Smooth muscle cell (in vitro differentiated cells): Measurements from ENCODE around the gene GAA. TPM values are rescaled to one million over a fixed set of nuclear protein-coding genes. Genes with fewer than 3 reads are reported as not detected.

Source experiments
- DNase-seq: peaks from one replicate; lab custom pipeline; 2025; ENCODE audit not compliant: unreplicated experiment; lab: John Stamatoyannopoulos, UW
- H2AFZ ChIP-seq: fragments of 200-600 bp; sonication (generic); 2 replicates; pipeline ENCODE4 v1.6.0; 2016; ENCODE audit warnings: antibody characterized with exemption, low read depth, mild to moderate bottlenecking
- H3F3A ChIP-seq: fragments of 200-600 bp; sonication (generic); 2 replicates; pipeline ENCODE4 v1.6.0; 2017; ENCODE audit warnings: antibody characterized with exemption, low read depth
- H3K27ac ChIP-seq: fragments of 200-600 bp; sonication (generic); 2 replicates; pipeline ENCODE4 v1.5.1; 2016; ENCODE audit warnings: low read depth, mild to moderate bottlenecking
- H3K27me3 ChIP-seq: fragments of 200-600 bp; sonication (generic); 2 replicates; pipeline ENCODE4 v1.6.1; 2016; ENCODE audit warnings: low read depth, mild to moderate bottlenecking
- H3K36me3 ChIP-seq: fragments of 200-600 bp; sonication (generic); 2 replicates; pipeline ENCODE4 v1.5.1; 2016; ENCODE audit warnings: low read depth
- H3K4me1 ChIP-seq: fragments of 200-600 bp; sonication (generic); 2 replicates; pipeline ENCODE4 v1.5.1; 2016; ENCODE audit warnings: low read depth
- H3K4me2 ChIP-seq: fragments of 200-600 bp; sonication (generic); 2 replicates; pipeline ENCODE4 v1.6.0; 2016; ENCODE audit warnings: mild to moderate bottlenecking
- H3K4me3 ChIP-seq: fragments of 200-600 bp; sonication (generic); 2 replicates; pipeline ENCODE4 v1.5.1; 2016; ENCODE audit warnings: mild to moderate bottlenecking
- H3K79me2 ChIP-seq: fragments of 200-600 bp; sonication (generic); 2 replicates; pipeline ENCODE4 v1.6.0; 2016; ENCODE audit warnings: low read depth, mild to moderate bottlenecking
- H3K9ac ChIP-seq: fragments of 200-600 bp; sonication (generic); 2 replicates; pipeline ENCODE4 v1.6.0; 2016; ENCODE audit warnings: low read depth
- H3K9me3 ChIP-seq: fragments of 200-600 bp; sonication (generic); replicated peaks from 2 replicates; pipeline ENCODE4 v1.5.1; 2016; ENCODE audit warnings: low read depth
- H4K20me1 ChIP-seq: fragments of 200-600 bp; sonication (generic); 2 replicates; pipeline ENCODE4 v1.6.0; 2016; ENCODE audit warnings: low read depth
- WGBS: methylation state at CpG from one replicate; pipeline ENCODE4 v1.1.7; 2016; ENCODE audit warnings: low lambda C conversion rate; 5-methylcytosine and 5-hydroxymethylcytosine counted together
- polyA plus RNA-seq: library from polyadenylated mRNA; unstranded; fragments of >200 nt; fragmentation: Nextera tagmentation; extraction: Ambion mirVana; gene quantifications from 2 replicates; pipeline ENCODE4 v1.2.1, GENCODE V29; 2016
- total RNA-seq: library from RNA; depleted of rRNA; stranded (reverse); fragments of >200 nt; gene quantifications from 2 replicates; pipeline ENCODE4 v1.2.3, GENCODE V29; 2014
- TF ChIP-seq, protein P1 (sequence below): fragments of 200-600 bp; sonication (generic); IDR thresholded peaks from 2 replicates; pipeline ENCODE4 v1.5.1; 2017; ENCODE audit warnings: borderline replicate concordance, mild to moderate bottlenecking, antibody characterized with exemption; ENCODE audit not compliant: insufficient read depth, poor library complexity, severe bottlenecking

GAA gene
- total and polyA plus RNA-seq, 2 experiments from 2014 or later: 36.6 to 53.6 TPM

DNA sequence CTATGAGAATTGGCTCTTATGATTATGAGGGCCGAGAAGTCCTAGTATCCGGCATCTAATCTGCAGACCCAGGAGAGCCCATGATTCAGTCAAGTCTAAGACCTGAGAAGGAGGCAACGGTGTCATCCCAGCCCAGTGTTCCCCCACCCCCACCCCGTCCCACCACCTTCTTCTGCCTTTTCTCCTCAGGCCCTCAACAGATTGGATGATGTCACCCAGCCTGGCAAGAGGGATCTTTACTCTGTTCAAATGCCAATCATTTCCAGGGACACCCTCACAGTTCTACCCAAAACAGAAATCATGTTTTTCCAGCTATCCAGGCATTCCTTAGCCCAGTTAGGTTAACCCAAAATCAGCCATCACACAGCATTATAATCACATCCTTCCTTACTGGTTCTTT, 10.0 kb upstream of the GAA start:
- H3K9ac ChIP-seq: no peak overlapping the region
- 81% methylated on average over 4 of the region's 4 CpGs for WGBS
- no peaks in the 10 kb centered on the region for H3K27me3 ChIP-seq
- no peak for DNase-seq
- TF ChIP-seq, protein P1, sequence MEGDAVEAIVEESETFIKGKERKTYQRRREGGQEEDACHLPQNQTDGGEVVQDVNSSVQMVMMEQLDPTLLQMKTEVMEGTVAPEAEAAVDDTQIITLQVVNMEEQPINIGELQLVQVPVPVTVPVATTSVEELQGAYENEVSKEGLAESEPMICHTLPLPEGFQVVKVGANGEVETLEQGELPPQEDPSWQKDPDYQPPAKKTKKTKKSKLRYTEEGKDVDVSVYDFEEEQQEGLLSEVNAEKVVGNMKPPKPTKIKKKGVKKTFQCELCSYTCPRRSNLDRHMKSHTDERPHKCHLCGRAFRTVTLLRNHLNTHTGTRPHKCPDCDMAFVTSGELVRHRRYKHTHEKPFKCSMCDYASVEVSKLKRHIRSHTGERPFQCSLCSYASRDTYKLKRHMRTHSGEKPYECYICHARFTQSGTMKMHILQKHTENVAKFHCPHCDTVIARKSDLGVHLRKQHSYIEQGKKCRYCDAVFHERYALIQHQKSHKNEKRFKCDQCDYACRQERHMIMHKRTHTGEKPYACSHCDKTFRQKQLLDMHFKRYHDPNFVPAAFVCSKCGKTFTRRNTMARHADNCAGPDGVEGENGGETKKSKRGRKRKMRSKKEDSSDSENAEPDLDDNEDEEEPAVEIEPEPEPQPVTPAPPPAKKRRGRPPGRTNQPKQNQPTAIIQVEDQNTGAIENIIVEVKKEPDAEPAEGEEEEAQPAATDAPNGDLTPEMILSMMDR: no peak
- no peaks in the 10 kb centered on the region for H3K79me2 ChIP-seq
- H3K4me1 ChIP-seq: no peaks in the 10 kb centered on the region
- no peak overlapping the region for H3K27ac ChIP-seq
- no peak overlapping the region for H3K4me3 ChIP-seq
- H3K4me2 ChIP-seq: no peak overlapping the region
- H4K20me1 ChIP-seq: no peaks in the 10 kb centered on the region
- H3K36me3 ChIP-seq: no peaks in the 10 kb centered on the region
- H2AFZ ChIP-seq: no peak overlapping the region
- H3K9me3 ChIP-seq: no peaks in the 10 kb centered on the region
- H3F3A ChIP-seq: no peaks in the 10 kb centered on the region

GRCh38 chr17:80092959-80093358, 8.4 kb upstream of the GAA start:
- no peaks in the 10 kb centered on the region for H3K4me1 ChIP-seq
- no peak overlapping the region for H3K9ac ChIP-seq
- no peak overlapping the region for H3K27ac ChIP-seq
- H3K79me2 ChIP-seq: no peaks in the 10 kb centered on the region
- no peak for DNase-seq
- WGBS: 82% methylated on average over 8 of the region's 8 CpGs
- H3K27me3 ChIP-seq: no peaks in the 10 kb centered on the region
- no peak overlapping the region for H3K4me3 ChIP-seq
- H4K20me1 ChIP-seq: no peaks in the 10 kb centered on the region
- no peaks in the 10 kb centered on the region for H3K36me3 ChIP-seq
- H3K4me2 ChIP-seq: no peak overlapping the region
- H2AFZ ChIP-seq: no peak overlapping the region
- TF ChIP-seq, protein P1: no peak
- no peaks in the 10 kb centered on the region for H3K9me3 ChIP-seq
- no peaks in the 10 kb centered on the region for H3F3A ChIP-seq

GRCh38 chr17:80095038-80095843, 6.1 kb upstream of the GAA start:
- no peaks in the 10 kb centered on the region for H3K79me2 ChIP-seq
- H3F3A ChIP-seq: no peaks in the 10 kb centered on the region
- no peaks in the 10 kb centered on the region for H3K36me3 ChIP-seq
- H2AFZ ChIP-seq: no peak overlapping the region
- no peaks in the 10 kb centered on the region for H3K9me3 ChIP-seq
- H3K9ac ChIP-seq: no peak overlapping the region
- DNase-seq: no peak
- H3K27ac ChIP-seq: no peak overlapping the region
- no peaks in the 10 kb centered on the region for H3K4me1 ChIP-seq
- WGBS: 94% methylated on average over 37 of the region's 37 CpGs
- H4K20me1 ChIP-seq: no peaks in the 10 kb centered on the region
- no peaks in the 10 kb centered on the region for H3K27me3 ChIP-seq
- no peak overlapping the region for H3K4me2 ChIP-seq
- no peak overlapping the region for H3K4me3 ChIP-seq
- TF ChIP-seq, protein P1: no peak
